WI38 (cell line): ENCODE data around the gene MYO7A.

Experiments
- H3K4me3 ChIP-seq: 2 replicates; pipeline ENCODE4 v1.5.1; 2011; ENCODE audit warnings: low read depth, mild to moderate bottlenecking, control low read depth, low read length
- TF ChIP-seq, protein P1 (sequence below): IDR thresholded peaks from 2 replicates; pipeline ENCODE4 v1.5.1; 2012; ENCODE audit warnings: low read depth, mild to moderate bottlenecking, control low read depth, low read length

The MYO7A gene

GRCh38 chr11:77204754-77205466, 76.9 kb downstream of the MYO7A start:
- no peak overlapping the region for H3K4me3 ChIP-seq
- TF ChIP-seq, protein P1, sequence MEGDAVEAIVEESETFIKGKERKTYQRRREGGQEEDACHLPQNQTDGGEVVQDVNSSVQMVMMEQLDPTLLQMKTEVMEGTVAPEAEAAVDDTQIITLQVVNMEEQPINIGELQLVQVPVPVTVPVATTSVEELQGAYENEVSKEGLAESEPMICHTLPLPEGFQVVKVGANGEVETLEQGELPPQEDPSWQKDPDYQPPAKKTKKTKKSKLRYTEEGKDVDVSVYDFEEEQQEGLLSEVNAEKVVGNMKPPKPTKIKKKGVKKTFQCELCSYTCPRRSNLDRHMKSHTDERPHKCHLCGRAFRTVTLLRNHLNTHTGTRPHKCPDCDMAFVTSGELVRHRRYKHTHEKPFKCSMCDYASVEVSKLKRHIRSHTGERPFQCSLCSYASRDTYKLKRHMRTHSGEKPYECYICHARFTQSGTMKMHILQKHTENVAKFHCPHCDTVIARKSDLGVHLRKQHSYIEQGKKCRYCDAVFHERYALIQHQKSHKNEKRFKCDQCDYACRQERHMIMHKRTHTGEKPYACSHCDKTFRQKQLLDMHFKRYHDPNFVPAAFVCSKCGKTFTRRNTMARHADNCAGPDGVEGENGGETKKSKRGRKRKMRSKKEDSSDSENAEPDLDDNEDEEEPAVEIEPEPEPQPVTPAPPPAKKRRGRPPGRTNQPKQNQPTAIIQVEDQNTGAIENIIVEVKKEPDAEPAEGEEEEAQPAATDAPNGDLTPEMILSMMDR = no peak

- TF ChIP-seq, protein P1 = no peak
- H3K4me3 ChIP-seq = no peak overlapping the region
Measured at GRCh38 chr11:77205467-77206263, 77.6 kb downstream of the MYO7A start.

DNA sequence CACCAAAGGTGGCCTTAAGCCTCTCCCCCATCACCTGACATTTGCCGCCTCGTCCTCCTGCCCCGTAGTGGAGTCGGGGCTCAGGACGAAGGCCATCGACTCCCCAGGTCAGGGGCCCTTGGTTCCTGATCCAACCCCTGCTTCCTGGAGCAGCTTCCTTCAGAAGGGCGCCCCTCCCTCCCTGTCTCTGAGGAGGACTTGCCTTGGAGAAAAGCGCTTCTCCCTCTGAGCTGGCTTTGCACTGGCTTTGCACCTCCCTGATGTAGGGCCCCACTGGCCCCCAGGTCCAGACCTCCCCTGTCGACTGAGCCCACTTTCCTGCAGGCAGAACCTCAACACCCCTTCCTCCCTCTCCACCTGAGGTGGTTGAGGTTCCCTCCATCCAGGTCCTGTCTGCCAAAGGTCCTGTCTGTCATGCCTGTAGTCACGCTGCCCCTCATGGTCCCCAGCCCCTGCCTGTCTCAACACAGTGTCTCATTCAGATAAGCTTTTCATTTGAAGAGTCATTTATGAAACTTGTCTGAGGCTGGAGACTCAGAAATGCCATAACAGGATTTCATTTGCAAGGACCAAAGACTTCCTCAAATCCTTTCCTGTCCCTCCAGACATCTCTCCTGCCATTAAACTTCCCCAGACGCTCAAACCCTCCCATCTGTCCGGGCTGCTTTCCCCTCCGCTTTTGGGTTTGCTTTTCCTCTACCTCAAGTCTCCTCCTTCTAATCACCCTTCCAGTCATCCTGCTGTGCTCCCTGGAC, 78.4 kb downstream of the MYO7A start:
- TF ChIP-seq, protein P1 = no peak

DNA sequence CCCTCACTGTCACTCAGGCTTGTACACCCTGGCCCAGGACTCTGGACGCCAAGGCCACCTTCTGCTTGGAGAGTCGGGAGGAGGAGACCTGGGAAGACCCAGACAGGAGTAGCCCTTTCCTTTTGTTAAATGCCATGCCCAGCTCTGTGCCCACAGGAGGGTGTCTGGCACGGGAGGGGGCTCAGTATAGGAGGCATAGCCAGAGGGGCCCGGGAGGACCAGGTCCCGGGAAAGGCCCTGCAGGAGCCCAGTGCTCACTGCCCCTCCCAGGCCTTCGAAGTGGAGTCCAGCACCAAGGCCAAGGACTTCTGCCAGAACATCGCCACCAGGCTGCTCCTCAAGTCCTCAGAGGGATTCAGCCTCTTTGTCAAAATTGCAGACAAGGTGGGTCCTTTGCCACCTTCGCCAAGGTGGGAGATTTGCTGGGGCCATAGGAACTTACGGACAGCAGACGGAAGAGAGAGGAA, 79.0 kb downstream of the MYO7A start:
- H3K4me3 ChIP-seq = no peak overlapping the region
- TF ChIP-seq, protein P1 = no peak

More for the DNA sequence above, 78.4 kb downstream of the MYO7A start:
- no peak overlapping the region for H3K4me3 ChIP-seq

DNA sequence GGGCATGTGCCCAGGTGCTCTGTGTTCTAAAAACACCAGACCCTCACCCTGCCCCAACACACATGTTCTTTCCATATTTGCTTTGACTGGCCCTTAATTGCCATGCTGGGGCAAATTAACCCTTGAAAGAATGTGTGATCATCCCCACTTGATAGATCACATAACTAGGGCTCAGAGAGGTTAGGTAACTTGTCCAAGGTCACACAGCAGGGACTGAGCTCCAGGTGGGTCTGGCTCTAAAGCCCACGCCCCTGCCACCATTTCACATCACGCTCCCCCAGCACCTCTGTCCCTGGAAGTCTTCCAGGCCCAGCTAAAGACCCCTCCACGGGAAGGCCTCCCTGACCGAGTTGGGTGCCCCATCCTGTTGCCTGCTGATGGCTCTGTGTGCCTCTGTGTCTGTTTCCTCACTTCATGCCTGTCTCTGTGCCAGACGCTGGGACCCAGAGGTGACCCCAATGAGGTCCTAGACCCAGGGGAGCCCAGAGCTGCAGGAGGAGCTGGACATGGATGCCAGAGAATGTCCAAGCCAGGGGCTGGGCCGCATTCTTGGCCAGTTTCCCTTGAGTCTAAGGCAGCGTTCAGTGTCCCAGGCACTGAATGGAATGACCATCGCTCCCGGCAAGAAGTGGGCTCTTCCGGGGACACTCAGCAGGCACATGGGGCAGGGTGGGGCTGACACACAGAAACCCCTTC, 79.7 kb downstream of the MYO7A start:
- TF ChIP-seq, protein P1 = no peak
- H3K4me3 ChIP-seq = no peak overlapping the region

GRCh38 chr11:77208535-77208934, 80.5 kb downstream of the MYO7A start:
- TF ChIP-seq, protein P1 = no peak
- no peak overlapping the region for H3K4me3 ChIP-seq
